GM21717 (cell line): ENCODE data around the gene PPP1R14B.

ENCODE experiments used
- ATAC-seq: cut with Tn5 transposase; IDR thresholded peaks from one replicate; pipeline ENCODE4 v1.9.1; 2021; ENCODE audit warnings: mild to moderate bottlenecking, moderate library complexity; ENCODE audit not compliant: unreplicated experiment

PPP1R14B gene

DNA sequence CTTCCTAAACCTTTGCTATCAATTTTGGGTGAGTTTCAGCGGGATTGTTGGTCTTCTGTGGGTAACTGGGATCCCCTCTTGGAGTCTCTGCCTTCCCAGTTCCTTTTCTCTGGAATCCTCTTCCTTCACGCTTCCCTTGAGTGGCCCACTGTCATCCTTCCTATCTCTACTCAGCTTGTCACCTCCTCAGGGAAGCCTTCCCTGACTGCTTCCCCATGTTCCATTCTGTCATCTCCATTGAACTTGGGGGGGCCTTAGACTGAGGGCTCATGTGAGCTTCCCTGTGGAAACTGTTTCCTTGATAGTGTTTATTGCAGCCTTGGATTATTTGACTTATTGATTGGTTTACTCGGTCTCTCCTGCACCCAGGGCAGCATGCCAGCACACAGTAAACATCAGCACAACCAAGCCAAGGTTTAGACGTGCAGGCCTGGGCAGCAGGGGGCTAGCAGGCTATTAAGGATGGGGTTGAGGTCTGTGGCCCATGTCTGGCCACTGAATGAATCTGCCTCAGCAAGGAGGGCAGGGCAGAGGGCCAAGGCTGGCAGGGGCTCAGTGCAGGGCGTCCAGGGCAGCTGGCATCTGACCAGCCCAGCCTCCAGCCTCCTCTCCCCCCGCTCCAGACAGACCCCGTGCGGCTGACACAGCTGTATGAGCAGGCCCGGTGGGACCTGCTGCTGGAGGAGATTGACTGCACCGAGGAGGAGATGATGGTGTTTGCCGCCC, 28.0 kb downstream of the PPP1R14B start:
- no peak for ATAC-seq

DNA sequence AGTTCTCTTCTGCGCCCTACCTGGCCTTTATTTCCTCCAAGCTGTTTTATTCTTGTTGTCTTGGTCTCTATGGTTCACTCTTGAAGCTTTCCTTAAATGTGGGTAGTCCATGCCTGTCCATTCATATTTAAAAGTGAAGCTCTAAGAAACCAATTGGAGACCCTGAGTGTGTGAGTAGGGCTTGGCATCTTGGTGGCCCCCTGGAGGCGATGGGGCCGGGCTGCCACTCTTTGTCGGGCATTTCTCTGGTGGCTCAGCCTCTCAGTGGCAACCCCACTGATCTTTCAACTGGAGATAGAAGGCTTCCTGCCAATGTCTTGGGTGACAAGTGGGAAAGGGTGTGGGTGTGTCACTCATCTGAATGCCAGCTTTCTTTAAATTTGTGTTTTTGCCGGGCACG, 29.9 kb downstream of the PPP1R14B start:
- ATAC-seq, result no peak

DNA sequence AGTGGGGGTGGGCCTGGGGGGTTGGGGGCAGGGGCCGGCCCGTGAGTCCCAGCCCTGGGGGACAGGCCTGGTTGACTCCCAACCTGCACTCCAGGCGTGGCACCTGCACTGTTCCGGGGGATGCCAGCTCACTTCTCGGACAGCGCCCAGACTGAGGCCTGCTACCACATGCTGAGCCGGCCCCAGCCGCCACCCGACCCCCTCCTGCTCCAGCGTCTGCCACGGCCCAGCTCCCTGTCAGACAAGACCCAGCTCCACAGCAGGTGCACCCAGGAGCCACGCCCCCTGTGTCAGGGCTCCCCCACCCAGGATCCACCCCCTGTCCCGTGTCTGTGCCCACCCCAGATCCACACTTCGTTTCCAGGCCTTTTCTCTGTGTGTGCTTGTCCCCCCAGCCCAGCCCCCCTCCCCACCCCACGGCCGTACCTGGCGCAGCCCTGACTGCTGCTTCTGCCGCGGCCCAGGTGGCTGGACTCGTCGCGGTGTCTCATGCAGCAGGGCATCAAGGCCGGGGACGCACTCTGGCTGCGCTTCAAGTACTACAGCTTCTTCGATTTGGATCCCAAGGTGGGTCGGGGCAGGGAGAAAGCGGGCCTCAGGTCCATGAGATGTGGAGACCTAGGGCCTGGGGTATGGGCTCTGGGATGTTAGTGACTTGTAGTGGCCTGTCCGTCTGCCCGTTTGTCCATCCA, 35.4 kb downstream of the PPP1R14B start:
- no peak for ATAC-seq

DNA sequence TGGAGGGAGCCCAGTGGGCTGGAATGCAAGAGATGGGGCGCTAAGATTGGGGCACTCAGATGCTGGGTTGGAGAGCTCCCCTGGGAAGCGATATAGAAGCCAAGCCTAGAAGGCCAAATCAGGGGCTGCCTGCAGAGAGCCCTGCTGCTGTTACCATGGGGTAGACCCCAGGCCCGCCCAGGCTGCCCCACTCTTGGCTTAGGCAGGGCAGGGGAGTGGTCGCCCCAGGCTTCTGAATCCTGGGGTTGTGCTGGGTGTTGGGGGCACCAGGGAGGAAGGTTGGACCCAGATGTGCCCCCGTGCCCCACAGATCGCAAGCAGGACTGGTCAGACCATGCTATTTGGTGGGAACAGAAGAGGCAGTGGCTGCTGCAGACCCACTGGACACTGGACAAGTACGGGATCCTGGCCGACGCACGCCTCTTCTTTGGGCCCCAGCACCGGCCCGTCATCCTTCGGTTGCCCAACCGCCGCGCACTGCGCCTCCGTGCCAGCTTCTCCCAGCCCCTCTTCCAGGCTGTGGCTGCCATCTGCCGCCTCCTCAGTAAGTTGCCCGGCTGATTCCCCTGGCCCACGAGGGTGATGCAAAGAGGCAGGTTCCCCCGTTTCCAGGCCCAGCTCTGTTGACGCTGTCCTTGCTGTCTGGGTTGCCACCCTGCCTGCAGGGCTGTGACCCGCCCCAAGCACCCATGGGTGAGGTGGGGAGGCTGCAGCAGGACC, 36.3 kb downstream of the PPP1R14B start:
- ATAC-seq, result no peak

DNA sequence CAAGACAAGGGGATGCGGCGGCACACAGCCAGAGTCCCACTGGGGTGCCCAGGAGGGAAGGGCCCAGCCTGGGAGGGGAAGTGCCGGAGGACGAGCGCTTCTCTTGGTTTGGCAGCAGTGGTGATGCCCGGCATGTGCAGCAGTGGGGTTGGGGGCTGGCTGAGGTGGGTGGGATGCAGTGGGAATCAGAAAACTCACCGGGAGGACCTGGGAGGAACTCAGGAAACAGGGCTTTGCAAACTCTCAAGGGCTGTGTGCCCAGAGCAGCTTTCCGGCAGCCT, 37.2 kb downstream of the PPP1R14B start:
- no peak for ATAC-seq

DNA sequence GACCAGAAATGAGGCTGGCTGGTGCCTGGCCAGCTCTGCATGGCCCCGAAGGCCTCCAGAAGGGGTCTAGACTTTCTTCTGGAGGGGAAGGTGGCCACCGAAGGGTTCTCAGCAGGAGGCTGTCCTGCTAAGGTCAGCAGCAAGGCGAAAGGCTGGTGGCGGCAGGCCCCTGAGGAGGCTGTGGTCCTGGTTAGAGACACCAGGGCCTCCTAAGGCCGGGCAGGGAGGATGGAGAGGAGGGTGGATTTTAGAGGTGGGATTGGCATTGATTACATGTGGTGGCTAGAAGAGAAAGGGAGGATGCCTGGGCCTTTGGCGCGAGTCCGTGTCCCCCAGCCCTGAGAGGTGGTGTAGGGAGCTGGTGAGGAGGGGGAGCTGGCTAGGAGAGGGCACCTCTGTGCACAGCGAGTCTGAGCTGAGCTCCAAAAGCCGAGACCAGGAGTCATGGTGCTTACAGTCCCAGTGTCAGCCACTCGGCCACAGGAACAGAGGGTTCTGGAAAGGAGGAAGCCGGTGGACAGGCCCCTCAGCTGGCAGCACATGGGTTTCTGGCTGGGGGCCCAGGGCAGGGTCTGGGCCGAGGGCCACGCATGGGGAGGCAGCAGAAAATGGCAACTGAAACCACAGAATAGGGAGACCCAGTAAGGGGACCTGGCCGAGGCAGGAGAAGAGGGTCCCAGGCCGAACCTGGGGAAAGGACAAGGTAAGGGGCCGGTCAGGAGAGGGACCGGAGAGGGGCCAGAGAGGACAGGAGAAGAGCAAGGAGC, 37.8 kb downstream of the PPP1R14B start:
- ATAC-seq, result no peak

DNA sequence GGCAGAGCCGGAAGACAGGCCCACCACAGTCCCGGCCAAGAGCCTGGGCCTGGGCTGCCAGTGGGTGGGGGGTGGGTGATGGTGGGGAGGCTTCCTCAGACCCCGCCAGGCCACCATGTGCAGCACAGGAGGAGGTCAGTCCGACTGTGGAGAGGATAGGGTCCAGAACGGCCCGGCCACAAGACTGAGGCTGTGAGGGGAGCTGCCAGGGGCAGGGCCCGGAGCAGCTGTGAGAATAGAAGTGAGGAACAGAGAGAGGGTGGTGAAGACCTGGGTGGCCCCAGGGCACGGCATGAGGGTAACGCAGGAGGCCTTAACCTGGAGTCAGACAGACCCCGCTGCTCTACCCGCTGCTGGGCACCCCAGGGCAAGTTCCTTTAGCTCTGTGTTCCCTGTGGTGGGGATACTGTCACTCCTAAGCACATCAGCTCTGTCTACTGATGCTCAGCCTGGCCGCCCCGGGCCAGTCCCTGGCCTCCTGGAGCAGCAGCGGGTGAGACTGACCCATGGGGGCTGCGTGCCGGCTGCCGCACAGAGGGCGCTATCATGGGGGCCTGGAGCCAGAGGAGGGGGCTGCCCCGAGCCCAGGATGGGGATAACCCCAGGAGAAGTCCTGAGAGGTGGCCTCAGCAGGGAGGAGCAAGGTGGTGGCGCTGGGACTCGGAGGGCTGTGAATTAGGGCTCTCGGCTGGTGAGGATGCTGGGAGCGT, 38.5 kb downstream of the PPP1R14B start:
- no peak for ATAC-seq

DNA sequence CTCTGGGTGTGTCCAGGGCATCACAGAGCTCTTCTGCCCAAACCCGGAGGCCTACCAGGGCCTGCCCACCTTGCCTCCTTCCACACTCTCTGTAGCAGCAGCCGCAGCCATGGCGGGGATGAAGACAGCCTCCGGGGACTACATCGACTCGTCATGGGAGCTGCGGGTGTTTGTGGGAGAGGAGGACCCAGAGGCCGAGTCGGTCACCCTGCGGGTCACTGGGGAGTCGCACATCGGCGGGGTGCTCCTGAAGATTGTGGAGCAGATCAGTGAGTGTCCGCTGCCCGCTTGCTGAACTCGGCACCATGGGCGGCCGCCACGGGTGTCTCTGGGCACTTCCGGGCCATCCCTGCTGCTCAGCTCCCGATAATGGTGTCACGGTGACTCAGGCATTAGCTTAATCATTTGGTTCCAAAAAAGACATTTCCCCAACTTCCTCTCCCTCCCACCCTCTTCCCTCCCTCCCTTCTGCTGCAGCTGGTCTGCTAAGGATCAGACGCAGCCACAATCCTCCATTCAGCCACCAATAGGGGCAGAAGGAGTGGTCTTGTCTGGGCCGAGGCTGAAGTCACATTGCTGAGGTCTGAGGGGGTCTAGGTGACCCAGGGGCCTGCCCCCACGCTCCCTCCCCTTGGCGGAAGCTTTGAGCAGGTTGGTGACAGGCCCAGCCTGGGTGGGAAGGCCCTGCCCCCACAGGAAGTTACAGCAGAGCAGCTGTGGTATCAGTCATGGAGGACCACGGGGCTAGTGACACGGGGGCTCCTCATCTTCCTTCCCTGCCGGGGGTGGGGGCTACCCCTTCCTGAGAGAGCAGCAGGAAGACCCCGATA, 39.3 kb downstream of the PPP1R14B start:
- peak; percentile 42 for ATAC-seq

DNA sequence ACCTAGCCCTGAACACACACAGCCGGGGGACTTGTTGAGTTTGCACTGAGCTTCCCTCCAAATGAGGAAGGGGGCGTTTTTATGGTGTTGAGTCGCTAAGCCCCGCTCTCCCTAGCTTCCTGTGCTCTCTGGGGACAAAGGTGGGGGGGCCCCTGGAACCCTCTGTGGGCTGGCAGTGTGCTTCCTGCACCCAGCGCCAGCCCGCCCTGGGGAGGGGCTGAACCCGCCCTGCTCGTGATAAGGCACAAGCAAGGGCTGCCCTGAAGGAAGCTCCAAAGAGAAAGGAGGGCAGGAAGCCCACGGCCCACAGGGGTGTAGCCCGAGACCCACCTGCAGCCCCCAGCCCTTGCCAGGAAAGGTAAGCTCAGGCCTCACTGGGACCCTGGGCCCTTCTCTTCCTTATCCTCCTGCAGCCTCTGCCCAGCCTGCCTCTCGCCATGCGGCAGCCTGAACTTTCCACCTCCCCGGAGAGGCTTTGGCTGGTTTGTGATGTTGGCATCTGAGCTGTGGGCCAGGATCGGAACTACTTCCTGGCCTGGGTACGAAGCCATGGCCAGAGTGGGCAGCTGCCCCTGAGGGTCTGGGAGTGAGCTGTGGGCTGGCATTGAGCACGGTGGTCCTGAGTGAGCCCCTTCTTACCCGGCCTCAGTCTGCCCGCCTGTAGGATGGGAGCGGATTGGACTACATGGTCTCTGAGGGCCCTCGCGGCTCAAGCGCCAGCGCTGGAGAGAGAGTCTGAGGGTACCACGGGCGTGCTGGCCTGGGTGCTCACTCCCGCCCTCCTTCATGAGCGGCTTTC, 40.1 kb downstream of the PPP1R14B start, which contains the start of gene FERMT3:
Gene FERMT3 (plus strand): TSS at position 265 of the 799 bp plus-strand sequence. CDS start 644 bp downstream, outside the sequence.
- no peak for ATAC-seq

DNA sequence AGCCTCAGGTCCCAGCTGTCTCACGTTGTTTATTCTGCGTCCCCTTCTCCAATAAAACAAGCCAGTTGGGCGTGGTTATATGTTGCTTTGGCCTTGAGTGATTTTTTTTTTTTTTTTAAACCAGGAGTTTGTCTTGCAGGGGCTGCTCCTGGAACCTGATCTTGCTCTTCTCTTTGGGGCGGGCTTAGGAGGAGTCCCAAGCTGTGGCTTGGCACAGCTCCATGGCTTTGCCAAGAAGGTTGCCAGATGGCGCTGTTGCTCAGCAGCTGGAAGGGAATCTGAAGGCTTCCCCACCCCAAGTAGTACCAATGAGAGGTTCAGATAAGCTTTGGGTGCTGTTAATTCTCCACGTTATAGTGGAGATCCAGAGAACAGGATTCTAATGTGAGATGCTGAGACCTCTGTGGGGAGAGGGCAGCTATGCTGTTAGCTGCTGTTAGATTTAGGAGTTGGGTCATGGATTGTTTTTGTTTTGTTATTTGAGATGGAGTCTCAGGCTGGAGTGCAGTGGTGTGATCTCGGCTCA, 42.2 kb downstream of the PPP1R14B start:
- ATAC-seq, result no peak

DNA sequence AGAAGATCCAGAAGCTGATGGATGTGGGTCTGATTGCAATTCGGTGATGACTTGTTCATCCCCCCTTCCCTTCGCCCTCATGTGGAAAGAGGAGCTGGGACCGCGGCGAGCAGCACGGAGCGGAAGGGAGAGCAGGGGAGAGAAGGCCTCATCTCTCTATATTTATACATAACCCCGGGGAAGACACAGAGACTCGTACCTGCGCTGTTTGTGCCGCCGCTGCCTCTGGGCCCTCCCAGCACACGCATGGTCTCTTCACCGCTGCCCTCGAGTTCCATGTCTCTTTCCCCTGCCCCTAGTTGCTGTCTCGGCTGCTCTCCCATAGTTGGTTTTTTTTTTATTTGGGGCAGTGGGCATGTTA, 42.7 kb downstream of the PPP1R14B start:
- no peak for ATAC-seq

DNA sequence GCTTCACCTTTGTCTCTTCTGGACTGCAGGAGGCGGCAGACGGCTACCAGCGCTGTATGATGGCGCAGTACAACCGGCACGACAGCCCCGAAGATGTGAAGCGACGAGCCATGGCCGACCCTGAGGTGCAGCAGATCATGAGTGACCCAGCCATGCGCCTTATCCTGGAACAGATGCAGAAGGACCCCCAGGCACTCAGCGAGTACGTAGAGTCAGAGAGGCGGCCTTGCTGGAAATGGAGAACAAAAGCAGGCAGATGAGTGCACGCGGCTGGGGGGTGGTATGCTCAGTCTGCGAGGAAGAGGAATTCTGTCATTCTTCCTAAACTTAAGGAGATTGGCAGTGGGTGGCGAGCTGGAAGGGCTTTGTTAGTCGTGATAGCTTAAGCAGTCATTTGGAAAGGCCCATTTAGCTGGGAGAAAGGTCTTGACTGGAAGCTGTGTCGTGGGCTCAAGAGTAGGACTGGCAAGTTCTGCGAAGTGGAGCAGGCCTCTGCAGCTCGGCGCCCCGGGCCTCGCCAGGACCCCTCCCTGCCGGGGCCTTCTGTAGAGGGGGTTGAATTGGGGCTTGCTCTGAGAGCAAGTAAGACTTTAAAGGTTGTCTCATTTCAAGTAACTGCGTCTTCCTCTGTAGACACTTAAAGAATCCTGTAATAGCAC, 43.2 kb downstream of the PPP1R14B start:
- no peak for ATAC-seq

DNA sequence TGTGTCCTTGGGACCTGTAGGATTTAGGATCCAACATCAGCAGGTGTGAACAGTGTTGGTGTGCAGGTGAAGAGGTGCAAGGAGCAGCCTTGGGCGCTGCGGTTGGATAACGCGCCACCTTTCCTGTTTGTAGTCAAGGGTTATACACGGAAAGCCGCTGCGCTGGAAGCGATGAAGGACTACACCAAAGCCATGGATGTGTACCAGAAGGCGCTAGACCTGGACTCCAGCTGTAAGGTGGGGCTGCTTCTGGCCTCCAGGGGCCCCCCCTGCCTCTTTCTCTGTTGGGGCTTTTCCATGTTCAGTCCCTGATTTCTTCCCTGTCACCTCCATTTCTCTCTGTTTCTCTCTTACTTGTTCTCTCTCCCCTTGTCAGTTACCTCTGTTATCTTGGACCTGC, 43.8 kb downstream of the PPP1R14B start:
- ATAC-seq, result no peak

DNA sequence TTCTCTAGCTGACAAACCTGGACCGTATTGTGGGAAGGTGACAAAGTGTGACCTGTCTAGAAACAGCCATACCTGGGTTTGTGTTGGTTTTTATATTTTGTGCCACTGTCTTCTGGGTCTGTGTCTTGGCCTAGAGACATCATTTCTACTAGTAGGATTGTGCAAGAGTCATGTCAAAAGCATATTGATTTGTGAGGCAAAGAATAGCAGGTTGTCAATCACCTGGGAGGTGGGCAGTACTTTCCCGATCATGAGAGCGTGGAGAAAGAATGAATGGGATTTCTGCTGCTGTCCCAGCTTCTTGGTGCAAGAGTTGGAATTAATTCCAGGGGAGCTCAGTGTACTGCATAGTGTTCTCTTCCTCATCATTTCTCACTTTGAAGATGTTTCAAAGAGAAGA, 45.2 kb downstream of the PPP1R14B start:
- ATAC-seq, result no peak

DNA sequence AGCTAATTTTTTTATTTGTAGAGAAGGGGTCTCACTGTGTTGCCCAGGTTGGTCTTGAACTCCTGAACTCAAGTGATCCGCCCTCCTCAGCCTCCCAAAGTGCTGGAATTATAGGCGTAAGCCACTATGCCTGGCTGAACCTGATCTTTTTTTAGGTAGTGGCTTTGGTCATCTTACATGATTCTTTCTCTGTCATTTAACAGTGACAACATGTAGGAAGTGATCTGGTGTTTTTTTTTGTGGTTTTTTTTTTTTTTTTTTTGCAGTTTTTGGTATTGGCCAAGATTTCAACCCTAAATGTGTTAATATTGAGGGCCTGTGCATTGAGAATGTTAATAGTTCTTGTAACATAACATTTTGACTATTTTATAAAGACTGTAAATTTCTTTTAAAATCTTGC, 48.2 kb downstream of the PPP1R14B start:
- no peak for ATAC-seq

DNA sequence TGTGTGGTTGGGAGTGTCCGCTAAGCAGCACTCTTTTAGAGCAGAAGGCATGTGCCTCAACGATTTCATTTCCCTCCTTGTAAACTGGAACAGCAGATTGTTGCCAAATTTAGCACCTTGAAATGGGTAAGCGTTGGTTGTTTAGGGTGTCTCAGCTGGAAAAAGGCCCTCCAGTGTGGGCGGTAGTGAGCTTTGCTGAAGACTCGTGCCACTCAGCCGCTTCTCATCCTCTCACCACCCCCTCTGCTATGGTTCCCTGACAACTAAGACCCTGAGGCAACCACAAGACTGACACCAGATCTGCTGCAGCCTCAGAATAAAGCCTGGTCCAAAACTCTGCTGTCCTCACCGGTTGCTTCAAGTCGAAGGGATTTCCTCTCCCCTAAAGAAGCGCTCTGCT, 50.1 kb downstream of the PPP1R14B start:
- ATAC-seq, result no peak
